HG03571 (cell line): ENCODE results near the gene ZDHHC22.

Experiments used
- ATAC-seq: cut with Tn5 transposase; IDR thresholded peaks from one replicate; pipeline ENCODE4 v1.9.1; 2021; ENCODE audit not compliant: unreplicated experiment

ZDHHC22 gene

GRCh38 chr14:77157740-77158139, 16.1 kb upstream of the ZDHHC22 start:
- ATAC-seq = no peak

- ATAC-seq = no peak
Measured at GRCh38 chr14:77155083-77155482, 13.5 kb upstream of the ZDHHC22 start.

- ATAC-seq = no peak
Measured at GRCh38 chr14:77154421-77154820, 12.8 kb upstream of the ZDHHC22 start.

GRCh38 chr14:77153802-77154201, 12.2 kb upstream of the ZDHHC22 start:
- no peak for ATAC-seq

GRCh38 chr14:77151918-77152588, 10.5 kb upstream of the ZDHHC22 start:
- no peak for ATAC-seq

- ATAC-seq = no peak
Measured at GRCh38 chr14:77151245-77151644, 9.7 kb upstream of the ZDHHC22 start.

- ATAC-seq = no peak
Measured at GRCh38 chr14:77148510-77149231, 7.1 kb upstream of the ZDHHC22 start.

GRCh38 chr14:77145975-77146740, 4.6 kb upstream of the ZDHHC22 start:
- ATAC-seq = no peak

- no peak for ATAC-seq
Measured at GRCh38 chr14:77144412-77145115, 3.0 kb upstream of the ZDHHC22 start.

- ATAC-seq = no peak
Measured at GRCh38 chr14:77143071-77143470, 1.5 kb upstream of the ZDHHC22 start.

GRCh38 chr14:77142005-77142800, 612 bp upstream of the ZDHHC22 start:
- ATAC-seq = no peak

GRCh38 chr14:77140359-77141213, 1.0 kb downstream of the ZDHHC22 start:
- ATAC-seq = no peak

GRCh38 chr14:77139540-77140358, 1.8 kb downstream of the ZDHHC22 start:
- ATAC-seq = no peak

- ATAC-seq = no peak
Measured at GRCh38 chr14:77139022-77139421, 2.6 kb downstream of the ZDHHC22 start.

- ATAC-seq = no peak
Measured at GRCh38 chr14:77133720-77134338, 7.8 kb downstream of the ZDHHC22 start.

- ATAC-seq = no peak
Measured at GRCh38 chr14:77131871-77132486, 9.6 kb downstream of the ZDHHC22 start.

- no peak for ATAC-seq
Measured at GRCh38 chr14:77131206-77131605, 10.4 kb downstream of the ZDHHC22 start.

- no peak for ATAC-seq
Measured at GRCh38 chr14:77130386-77130785, 11.2 kb downstream of the ZDHHC22 start.
